ENCODE results near the gene MITF. TPM values are rescaled to one million over a fixed set of nuclear protein-coding genes. Genes with fewer than 3 reads are reported as not detected.

The MITF gene
- total and polyA plus RNA-seq, 7 donors, result 11.8 to 98.1 (median 49.9) TPM

- ATAC-seq, result no peak
- peaks cover 27% of the 10 kb centered on the region for H3K4me1 ChIP-seq
Observed at GRCh38 chr3:69825446-69825845, 86.2 kb downstream of the MITF start.

GRCh38 chr3:69827127-69827526 lies 87.9 kb downstream of the MITF start:
- Histone ChIP-seq H3K27me3 (ENCODE audit: insufficient read depth in 3 of 3, low read length in 2 of 3) (no peaks in the 10 kb centered on the region), H3K36me3 (ENCODE audit: insufficient read depth in 1 of 2, low read depth in 1 of 2) (no peaks in the 10 kb centered on the region), H3K4me1 (peaks cover 12% of the 10 kb centered on the region), H3K27ac (no peak overlapping the region), H3K4me3 (no peak overlapping the region), H3K9me3 (peaks cover 4% of the 10 kb centered on the region)
- no peak for ATAC-seq
- WGBS, 3 donors, result 88 to 97% (median 97%) methylated on average over 1 of the region's 1 CpG
- intact Hi-C loops (cut with DNase I), result no loop called here
- no peak for DNase-seq
- TF ChIP-seq CTCF (IDR thresholded peaks at IDR 0.05), result no peak

More at GRCh38 chr3:69825446-69825845, 86.2 kb downstream of the MITF start:
- intact Hi-C loops (cut with DNase I), result no loop called here
- Histone ChIP-seq H3K4me3 (no peak overlapping the region), H3K36me3 (ENCODE audit: insufficient read depth in 1 of 2, low read depth in 1 of 2) (no peaks in the 10 kb centered on the region), H3K9me3 (peaks cover 4% of the 10 kb centered on the region), H3K27ac (no peak overlapping the region), H3K27me3 (ENCODE audit: insufficient read depth in 3 of 3, low read length in 2 of 3) (no peaks in the 10 kb centered on the region)
- TF ChIP-seq CTCF (IDR thresholded peaks at IDR 0.05), result no peak
- DNase-seq, result no peak
- WGBS, 3 donors, result 97 to 98% (median 98%) methylated on average over 2 of the region's 2 CpGs

GRCh38 chr3:69828817-69829216 lies 89.6 kb downstream of the MITF start:
- H3K36me3 ChIP-seq (ENCODE audit: insufficient read depth in 1 of 2, low read depth in 1 of 2), result no peaks in the 10 kb centered on the region
- H3K4me1 ChIP-seq, result peaks cover 6% of the 10 kb centered on the region
- ATAC-seq, result peak in 1 of 4 donors; percentile 37
- no peak overlapping the region for H3K4me3 ChIP-seq
- TF ChIP-seq CTCF (IDR thresholded peaks at IDR 0.05), result no peak
- no peak overlapping the region for H3K27ac ChIP-seq
- 13 to 60% (median 24%) methylated on average over 2 of the region's 2 CpGs for WGBS, 3 donors
- intact Hi-C loops (cut with DNase I), result no loop called here
- H3K9me3 ChIP-seq, result peaks cover 5% of the 10 kb centered on the region
- DNase-seq, result no peak
- H3K27me3 ChIP-seq (ENCODE audit: insufficient read depth in 3 of 3, low read length in 2 of 3), result no peaks in the 10 kb centered on the region

GRCh38 chr3:69830147-69830546 lies 90.9 kb downstream of the MITF start:
- DNase-seq (no peak), ATAC-seq (peak in 1 of 4 donors; percentile 34)
- intact Hi-C loops (cut with DNase I), result no loop called here
- H3K4me3 ChIP-seq, result no peak overlapping the region
- no peak for TF ChIP-seq CTCF (IDR thresholded peaks at IDR 0.05)
- H3K27me3 ChIP-seq (ENCODE audit: insufficient read depth in 3 of 3, low read length in 2 of 3), result no peaks in the 10 kb centered on the region
- WGBS, 3 donors, result 56 to 92% (median 64%) methylated on average over 3 of the region's 3 CpGs
- H3K27ac ChIP-seq, result no peak overlapping the region
- no peaks in the 10 kb centered on the region for H3K36me3 ChIP-seq (ENCODE audit: insufficient read depth in 1 of 2, low read depth in 1 of 2)
- peaks cover 4% of the 10 kb centered on the region for H3K4me1 ChIP-seq
- H3K9me3 ChIP-seq, result peaks cover 12% of the 10 kb centered on the region

- Histone ChIP-seq H3K9me3 (peaks cover 18% of the 10 kb centered on the region), H3K36me3 (ENCODE audit: insufficient read depth in 1 of 2, low read depth in 1 of 2) (no peaks in the 10 kb centered on the region), H3K27ac (no peak overlapping the region), H3K4me1 (peaks cover 7% of the 10 kb centered on the region), H3K27me3 (ENCODE audit: insufficient read depth in 3 of 3, low read length in 2 of 3) (no peaks in the 10 kb centered on the region), H3K4me3 (no peak overlapping the region)
- intact Hi-C loops (cut with DNase I), result no loop called here
- TF ChIP-seq CTCF (IDR thresholded peaks at IDR 0.05), result no peak
- DNase-seq, result no peak
- 73 to 91% (median 80%) methylated on average over 5 of the region's 5 CpGs for WGBS, 3 donors
- no peak for ATAC-seq
Observed at GRCh38 chr3:69831737-69832136, 92.5 kb downstream of the MITF start.

Measured in psoas muscle (tissue), 8 donors.